ENCODE measurements around the gene DACH1. TPM values are rescaled to one million over a fixed set of nuclear protein-coding genes. Genes with fewer than 3 reads are reported as not detected.

Gene DACH1
- total RNA-seq, 1 experiment from 2014 or later: not detected

DNA sequence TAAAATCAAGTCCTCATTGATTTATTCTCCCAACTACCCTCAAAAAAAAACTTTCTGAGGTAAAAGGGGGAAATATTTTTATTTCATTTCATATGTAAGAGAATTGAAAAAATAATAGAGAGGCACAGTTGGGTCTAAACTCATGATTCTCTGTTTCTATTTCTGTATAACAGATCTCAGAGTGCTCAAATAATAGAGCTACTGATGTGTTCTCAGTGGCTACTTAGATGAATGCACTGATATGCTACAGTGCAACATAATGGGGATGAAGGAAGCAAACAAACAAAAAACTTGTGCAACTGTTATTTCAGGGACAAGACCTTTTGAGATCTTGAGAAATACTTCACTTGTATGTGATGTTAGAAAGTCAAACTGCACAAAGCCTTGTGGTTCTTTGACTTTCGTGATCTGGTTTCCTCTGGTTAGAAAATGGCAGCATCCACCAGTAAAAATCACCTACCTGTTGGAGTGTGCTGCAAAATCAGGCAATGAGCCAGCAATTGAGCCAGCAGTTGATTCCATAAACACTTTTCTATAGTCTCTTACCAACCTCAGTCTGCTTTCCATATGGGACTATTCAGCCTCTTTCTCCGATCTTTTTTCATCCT lies 9.7 kb upstream of the DACH1 start:
- ATAC-seq (no peak), DNase-seq (no peak)
- no peaks in the 10 kb centered on the region for H4K20me1 ChIP-seq (ENCODE audit: low read length)
- no peak overlapping the region for H3K27ac ChIP-seq (ENCODE audit: low read length)
- TF ChIP-seq EZH2 (IDR thresholded peaks at IDR 0.05; ENCODE audit: low read length, unreplicated experiment) (no peak), EZH2phosphoT487 (IDR thresholded peaks at IDR 0.05; ENCODE audit: borderline replicate concordance, low read length) (no peak)
- TF ChIP-seq, protein P1, sequence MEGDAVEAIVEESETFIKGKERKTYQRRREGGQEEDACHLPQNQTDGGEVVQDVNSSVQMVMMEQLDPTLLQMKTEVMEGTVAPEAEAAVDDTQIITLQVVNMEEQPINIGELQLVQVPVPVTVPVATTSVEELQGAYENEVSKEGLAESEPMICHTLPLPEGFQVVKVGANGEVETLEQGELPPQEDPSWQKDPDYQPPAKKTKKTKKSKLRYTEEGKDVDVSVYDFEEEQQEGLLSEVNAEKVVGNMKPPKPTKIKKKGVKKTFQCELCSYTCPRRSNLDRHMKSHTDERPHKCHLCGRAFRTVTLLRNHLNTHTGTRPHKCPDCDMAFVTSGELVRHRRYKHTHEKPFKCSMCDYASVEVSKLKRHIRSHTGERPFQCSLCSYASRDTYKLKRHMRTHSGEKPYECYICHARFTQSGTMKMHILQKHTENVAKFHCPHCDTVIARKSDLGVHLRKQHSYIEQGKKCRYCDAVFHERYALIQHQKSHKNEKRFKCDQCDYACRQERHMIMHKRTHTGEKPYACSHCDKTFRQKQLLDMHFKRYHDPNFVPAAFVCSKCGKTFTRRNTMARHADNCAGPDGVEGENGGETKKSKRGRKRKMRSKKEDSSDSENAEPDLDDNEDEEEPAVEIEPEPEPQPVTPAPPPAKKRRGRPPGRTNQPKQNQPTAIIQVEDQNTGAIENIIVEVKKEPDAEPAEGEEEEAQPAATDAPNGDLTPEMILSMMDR (conservative IDR thresholded peaks at IDR 0.05; ENCODE audit: low read depth, low read length): no peak
- H3K79me2 ChIP-seq (ENCODE audit: low read length): no peaks in the 10 kb centered on the region
- no TSS peak for BruUV-seq (replicated peaks)
- no peak overlapping the region for H3K4me2 ChIP-seq (ENCODE audit: low read length)
- no peak overlapping the region for H3K9ac ChIP-seq (ENCODE audit: low read length)
- no peaks in the 10 kb centered on the region for H3K27me3 ChIP-seq (ENCODE audit: low read length)
- H3K4me3 ChIP-seq (ENCODE audit: low read length): no peak overlapping the region
- H2AFZ ChIP-seq (ENCODE audit: low read length): no peak overlapping the region
- H3K9me3 ChIP-seq (ENCODE audit: low read length): no peaks in the 10 kb centered on the region
- no peaks in the 10 kb centered on the region for H3K4me1 ChIP-seq (ENCODE audit: insufficient read depth, low read length)
- intact Hi-C loops (cut with micrococcal nuclease): loop anchor here (5.0 to 10.0 kb wide), 3 partner anchors 272 to 1262 kb away; no protein-coding TSS in a partner anchor
- H3K36me3 ChIP-seq (ENCODE audit: low read depth, low read length): no peaks in the 10 kb centered on the region
- H3F3A ChIP-seq (ENCODE audit: low read length, unreplicated experiment): no peaks in the 10 kb centered on the region
- CTCF ChIA-PET: no interaction called here
- H3K9me2 ChIP-seq (replicated peaks; ENCODE audit: low read length): no peaks in the 10 kb centered on the region
- POLR2A ChIA-PET (ENCODE audit: unreplicated experiment): no interaction called here

DNA sequence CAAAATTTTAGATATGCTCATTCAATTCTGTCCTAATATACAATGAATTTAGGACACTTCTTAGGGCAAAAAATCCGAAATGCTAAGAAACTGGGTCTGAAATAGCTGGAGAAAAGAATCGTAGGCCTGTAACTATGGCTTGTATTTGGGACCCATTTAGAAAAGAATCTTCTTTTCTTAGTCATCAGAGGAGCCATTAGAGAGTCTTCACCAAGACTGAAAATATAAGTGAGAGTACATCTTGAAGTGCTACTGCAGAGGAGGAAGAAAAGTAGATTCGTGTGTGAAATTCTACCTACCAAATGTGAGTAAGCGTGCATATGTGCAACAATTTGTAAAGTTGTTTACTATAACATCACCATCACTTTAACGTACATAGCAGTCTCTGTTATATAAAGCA lies 8.8 kb upstream of the DACH1 start:
- no peaks in the 10 kb centered on the region for H3K36me3 ChIP-seq (ENCODE audit: low read depth, low read length)
- POLR2A ChIA-PET (ENCODE audit: unreplicated experiment): no interaction called here
- H3K9me2 ChIP-seq (replicated peaks; ENCODE audit: low read length): no peaks in the 10 kb centered on the region
- BruUV-seq (replicated peaks): no TSS peak
- DNase-seq: no peak
- H3K4me3 ChIP-seq (ENCODE audit: low read length): no peak overlapping the region
- no peak overlapping the region for H3K27ac ChIP-seq (ENCODE audit: low read length)
- H3K4me2 ChIP-seq (ENCODE audit: low read length): no peak overlapping the region
- TF ChIP-seq EZH2phosphoT487 (IDR thresholded peaks at IDR 0.05; ENCODE audit: borderline replicate concordance, low read length): no peak
- TF ChIP-seq, protein P1 (conservative IDR thresholded peaks at IDR 0.05; ENCODE audit: low read depth, low read length): no peak
- TF ChIP-seq EZH2 (IDR thresholded peaks at IDR 0.05; ENCODE audit: low read length, unreplicated experiment): no peak
- no peaks in the 10 kb centered on the region for H3K4me1 ChIP-seq (ENCODE audit: insufficient read depth, low read length)
- no peaks in the 10 kb centered on the region for H3K27me3 ChIP-seq (ENCODE audit: low read length)
- H3K79me2 ChIP-seq (ENCODE audit: low read length): no peaks in the 10 kb centered on the region
- CTCF ChIA-PET: no interaction called here
- H2AFZ ChIP-seq (ENCODE audit: low read length): no peak overlapping the region
- no peaks in the 10 kb centered on the region for H3F3A ChIP-seq (ENCODE audit: low read length, unreplicated experiment)
- intact Hi-C loops (cut with micrococcal nuclease): loop anchor here (5.0 to 10.0 kb wide), 3 partner anchors 271 to 1261 kb away; no protein-coding TSS in a partner anchor
- no peak overlapping the region for H3K9ac ChIP-seq (ENCODE audit: low read length)
- H3K9me3 ChIP-seq (ENCODE audit: low read length): no peaks in the 10 kb centered on the region
- no peaks in the 10 kb centered on the region for H4K20me1 ChIP-seq (ENCODE audit: low read length)
- ATAC-seq: no peak

- ChIA-PET POLR2A (ENCODE audit: unreplicated experiment) (no interaction called here), CTCF (no interaction called here)
- intact Hi-C loops (cut with micrococcal nuclease): loop anchor here (5.0 to 10.0 kb wide), 3 partner anchors 270 to 1260 kb away; no protein-coding TSS in a partner anchor
Measured at GRCh38 chr13:71874458-71874857, 7.5 kb upstream of the DACH1 start.

More at GRCh38 chr13:71874458-71874857, 7.5 kb upstream of the DACH1 start:
- Histone ChIP-seq H3K79me2 (ENCODE audit: low read length) (no peaks in the 10 kb centered on the region), H3K9me3 (ENCODE audit: low read length) (no peaks in the 10 kb centered on the region), H3K9ac (ENCODE audit: low read length) (no peak overlapping the region), H2AFZ (ENCODE audit: low read length) (no peak overlapping the region), H3K27me3 (ENCODE audit: low read length) (peaks cover 5% of the 10 kb centered on the region), H3K36me3 (ENCODE audit: low read depth, low read length) (no peaks in the 10 kb centered on the region), H3K27ac (ENCODE audit: low read length) (no peak overlapping the region), H3K4me3 (ENCODE audit: low read length) (no peak overlapping the region), H3K4me2 (ENCODE audit: low read length) (no peak overlapping the region), H4K20me1 (ENCODE audit: low read length) (no peaks in the 10 kb centered on the region), H3F3A (ENCODE audit: low read length, unreplicated experiment) (no peaks in the 10 kb centered on the region), H3K4me1 (ENCODE audit: insufficient read depth, low read length) (no peaks in the 10 kb centered on the region), H3K9me2 (replicated peaks; ENCODE audit: low read length) (no peaks in the 10 kb centered on the region)
- TF ChIP-seq, protein P1 (conservative IDR thresholded peaks at IDR 0.05; ENCODE audit: low read depth, low read length): no peak
- TF ChIP-seq EZH2phosphoT487 (IDR thresholded peaks at IDR 0.05; ENCODE audit: borderline replicate concordance, low read length): no peak
- TF ChIP-seq EZH2 (IDR thresholded peaks at IDR 0.05; ENCODE audit: low read length, unreplicated experiment): no peak
- ATAC-seq: peak; percentile 42; the same call in 1 of the 2 replicates
- DNase-seq: no peak
- BruUV-seq (replicated peaks): no TSS peak

All from PC-3 (cell line).